SK-N-SH (cell line): ENCODE results near the gene RAP2A. TPM values are rescaled to one million over a fixed set of nuclear protein-coding genes. Genes with fewer than 3 reads are reported as not detected.

Source experiments
- CTCF ChIA-PET: fragments of 300-600, 350-600 bp; formaldehyde crosslinking; extraction: SDS; loops from one replicate; lab custom pipeline; 2021; lab: Yijun Ruan, JAX
- POLR2A ChIA-PET: fragments of 350-600 bp; sonication (Branson Sonifier 250); formaldehyde crosslinking; extraction: SDS; loops from one replicate; lab custom pipeline; 2020; ENCODE audit warnings: antibody characterized with exemption, inconsistent platforms; lab: Yijun Ruan, JAX
- DNase-seq: peaks from one replicate; pipeline ENCODE4 v3.0.0; 2012
- H2AFZ ChIP-seq: fragments of 200-600 bp; sonication (generic); 2 replicates; pipeline ENCODE4 v1.8.1; 2016; ENCODE audit warnings: antibody characterized with exemption, mild to moderate bottlenecking, low read depth
- H3F3A ChIP-seq: fragments of 200-600 bp; sonication (generic); replicated peaks from 2 replicates; pipeline ENCODE3; 2016; ENCODE audit warnings: antibody characterized with exemption, mild to moderate bottlenecking; ENCODE audit not compliant: insufficient read depth
- H3K27ac ChIP-seq, 2 experiments: fragments of 200-500 bp in 1 of 2; fragments of 200-600 bp in 1 of 2; sonication (Bioruptor generic) in 1 of 2; sonication (generic), shearing (Covaris generic) in 1 of 2; 2 replicates each; pipeline versions ENCODE4 v1.5.1 to v1.6.1; 2014 to 2016; ENCODE audit warnings: low read depth in 2 of 2, inconsistent platforms in 1 of 2, low read length in 1 of 2, mild to moderate bottlenecking in 1 of 2, mixed read lengths in 1 of 2
- H3K27me3 ChIP-seq: fragments of 200-600 bp; sonication (generic), shearing (Covaris generic); 2 replicates; pipeline ENCODE4 v1.6.1; 2016; ENCODE audit warnings: mixed run types; ENCODE audit not compliant: insufficient read depth
- H3K36me3 ChIP-seq, 2 experiments: fragments of 200-500 bp in 1 of 2; fragments of 200-600 bp in 1 of 2; sonication (Bioruptor generic) in 1 of 2; sonication (generic) in 1 of 2; replicated peaks in 1 of 2; 2 replicates each; pipeline versions ENCODE3 to v1.5.1; 2014 to 2016; ENCODE audit warnings: low read length in 1 of 2, mild to moderate bottlenecking in 1 of 2; ENCODE audit not compliant: insufficient read depth in 2 of 2, control insufficient read depth in 1 of 2
- H3K4me1 ChIP-seq, 2 experiments: fragments of 200-500 bp in 1 of 2; fragments of 200-600 bp in 1 of 2; sonication (Bioruptor generic) in 1 of 2; sonication (generic), shearing (Covaris generic) in 1 of 2; 2 replicates each; pipeline versions ENCODE4 v1.5.1 to v1.6.1; 2014 to 2016; ENCODE audit warnings: low read depth in 1 of 2, low read length in 1 of 2, mixed run types in 1 of 2; ENCODE audit not compliant: insufficient read depth in 2 of 2, control insufficient read depth in 1 of 2
- H3K4me2 ChIP-seq: fragments of 200-600 bp; sonication (generic), shearing (Covaris generic); 2 replicates; pipeline ENCODE4 v1.6.1; 2017; ENCODE audit warnings: mixed run types
- H3K4me3 ChIP-seq, 2 experiments: fragments of 200-500 bp in 1 of 2; fragments of 200-600 bp in 1 of 2; sonication (Bioruptor generic) in 1 of 2; sonication (generic), shearing (Covaris generic) in 1 of 2; 2 replicates each; pipeline versions ENCODE4 v1.5.1 to v1.8.1; 2014 to 2016; ENCODE audit warnings: low read depth in 2 of 2, inconsistent platforms in 1 of 2, low read length in 1 of 2, mild to moderate bottlenecking in 1 of 2, mixed read lengths in 1 of 2, moderate library complexity in 1 of 2
- H3K79me2 ChIP-seq: fragments of 200-600 bp; sonication (generic); 2 replicates; pipeline ENCODE4 v1.8.1; 2017; ENCODE audit warnings: mild to moderate bottlenecking; ENCODE audit not compliant: insufficient read depth
- H3K9ac ChIP-seq: fragments of 200-600 bp; sonication (generic); 2 replicates; pipeline ENCODE4 v1.6.1; 2017; ENCODE audit warnings: mixed run types
- H3K9me2 ChIP-seq: fragments of 200-600 bp; sonication (generic); 2 replicates; pipeline ENCODE4 v1.6.1; 2017; ENCODE audit warnings: mixed run types
- H3K9me3 ChIP-seq: fragments of 200-600 bp; sonication (generic); 2 replicates; pipeline ENCODE4 v1.6.1; 2017; ENCODE audit warnings: mixed run types, mild to moderate bottlenecking, moderate library complexity
- H4K20me1 ChIP-seq: fragments of 200-600 bp; sonication (generic); 2 replicates; pipeline ENCODE4 v1.6.1; 2017; ENCODE audit warnings: mild to moderate bottlenecking, mixed run types; ENCODE audit not compliant: insufficient read depth
- CHD2 ChIP-seq: fragments of 150-350 bp; IDR thresholded peaks from 2 replicates; pipeline ENCODE4 v1.6.1; 2018; ENCODE audit warnings: low read length; ENCODE audit not compliant: partially characterized antibody
- CTCF ChIP-seq: fragments of 200-600 bp; sonication (generic); IDR thresholded peaks from 2 replicates; pipeline ENCODE4 v1.6.1; 2017; ENCODE audit warnings: antibody characterized with exemption, mild to moderate bottlenecking, moderate library complexity
- ELF1 ChIP-seq: IDR thresholded peaks from 2 replicates; pipeline ENCODE4 v1.4.0; 2012
- EZH2phosphoT487 ChIP-seq: fragments of 200-600 bp; sonication (generic); IDR thresholded peaks from 2 replicates; pipeline ENCODE4 v1.6.1; 2017; ENCODE audit warnings: low read depth, mixed run types, mild to moderate bottlenecking, antibody characterized with exemption, moderate library complexity, borderline replicate concordance
- FOXJ3 ChIP-seq: sonication (generic); formaldehyde crosslinking; IDR thresholded peaks from 2 replicates; pipeline ENCODE4 v1.5.1; 2020; ENCODE audit warnings: mild to moderate bottlenecking, missing genetic modification reagents
- GABPA ChIP-seq: IDR thresholded peaks from 2 replicates; pipeline ENCODE4 v1.4.0; 2012; ENCODE audit warnings: low read depth, mild to moderate bottlenecking
- GATA2 ChIP-seq: sonication (generic); formaldehyde crosslinking; IDR thresholded peaks from 2 replicates; pipeline ENCODE4 v1.5.0; 2020; ENCODE audit warnings: mild to moderate bottlenecking, missing genetic modification reagents
- JUND ChIP-seq: IDR thresholded peaks from 2 replicates; pipeline ENCODE4 v1.4.0; 2012
- MXI1 ChIP-seq: IDR thresholded peaks from 2 replicates; pipeline ENCODE4 v1.6.1; 2012; ENCODE audit warnings: mild to moderate bottlenecking, low read depth, low read length, improper control_type of control experiment
- NFIC ChIP-seq: IDR thresholded peaks from 2 replicates; pipeline ENCODE4 v1.4.0; 2012; ENCODE audit warnings: borderline replicate concordance
- NRF1 ChIP-seq: IDR thresholded peaks from 2 replicates; pipeline ENCODE4 v1.6.1; 2012; ENCODE audit warnings: low read depth, mild to moderate bottlenecking, low read length
- POLR2AphosphoS5 ChIP-seq: IDR thresholded peaks from 2 replicates; pipeline ENCODE4 v1.6.1; 2012; ENCODE audit warnings: low read depth, low read length
- RFX5 ChIP-seq: IDR thresholded peaks from 2 replicates; pipeline ENCODE4 v1.6.1; 2012; ENCODE audit warnings: mild to moderate bottlenecking, improper control_type of control experiment, low read length
- SIN3A ChIP-seq: IDR thresholded peaks from 2 replicates; pipeline ENCODE4 v1.6.1; 2012; ENCODE audit warnings: low read depth, mild to moderate bottlenecking, low read length, moderate library complexity, borderline replicate concordance
- SMC3 ChIP-seq: IDR thresholded peaks from 2 replicates; pipeline ENCODE4 v1.6.1; 2012; ENCODE audit warnings: low read depth, low read length, improper control_type of control experiment
- TAF1 ChIP-seq: IDR thresholded peaks from 2 replicates; pipeline ENCODE4 v1.6.1; 2012; ENCODE audit warnings: low read depth, mild to moderate bottlenecking, low read length, moderate library complexity, borderline replicate concordance
- TEAD4 ChIP-seq: IDR thresholded peaks from 2 replicates; pipeline ENCODE4 v1.4.0; 2012; ENCODE audit warnings: mild to moderate bottlenecking, borderline replicate concordance; ENCODE audit not compliant: insufficient read depth
- USF1 ChIP-seq: IDR thresholded peaks from 2 replicates; pipeline ENCODE4 v1.4.0; 2012; ENCODE audit warnings: low read depth, borderline replicate concordance
- YY1 ChIP-seq: IDR thresholded peaks from 2 replicates; pipeline ENCODE4 v1.4.0; 2012; ENCODE audit warnings: low read depth, mild to moderate bottlenecking
- WGBS: methylation state at CpG from one replicate; pipeline ENCODE4 v1.1.6; 2017; ENCODE audit warnings: low lambda C conversion rate; 5-methylcytosine and 5-hydroxymethylcytosine counted together
- polyA plus RNA-seq, 3 experiments: library from polyadenylated mRNA; depleted of rRNA; stranded (reverse); fragments of >200 nt; gene quantifications; 2 replicates each; pipeline ENCODE4 v1.2.3, GENCODE V29; 2012
- TF ChIP-seq, protein P1 (sequence below): IDR thresholded peaks from 2 replicates; pipeline ENCODE4 v1.4.0; 2012; ENCODE audit warnings: low read depth

The RAP2A gene
- polyA plus RNA-seq, 1 of the 3 experiments (the other 2 are of a cell fraction) = 6.5 TPM

GRCh38 chr13:97432232-97432916 lies 1.6 kb upstream of the RAP2A start:
- Histone ChIP-seq H2AFZ (peak overlapping the region; percentile 45), H4K20me1 (peaks cover 13% of the 10 kb centered on the region; the same call in 1 of the 2 replicates), H3K79me2 (peaks cover 36% of the 10 kb centered on the region), H3K4me2 (peak overlapping the region; percentile 74), H3K4me1 (peaks cover 8 to 18% of the 10 kb centered on the region in 2 experiments; a peak in 3 of 4 replicates), H3K36me3 (peaks cover 3 to 4% of the 10 kb centered on the region in 2 experiments), H3F3A (peaks cover 3% of the 10 kb centered on the region), H3K27ac (peak overlapping the region; percentile 71 to 99), H3K9me3 (no peaks in the 10 kb centered on the region), H3K9ac (peak overlapping the region; percentile 76), H3K27me3 (no peaks in the 10 kb centered on the region), H3K9me2 (no peaks in the 10 kb centered on the region), H3K4me3 (peak overlapping the region; percentile 76 to 87)
- no peak for TF ChIP-seq GATA2 (CRISPR knock-in tag)
- 0 out of 2 replicates have a peak, but pooled peaks have one; percentile 29 for TF ChIP-seq TAF1
- peak; percentile 63; the same call in 1 of the 2 replicates for TF ChIP-seq SIN3A
- TF ChIP-seq POLR2AphosphoS5 = peak; percentile 85
- TF ChIP-seq USF1 = no peak
- peak; percentile 62; the same call in 1 of the 2 replicates for TF ChIP-seq NFIC
- no peak for TF ChIP-seq FOXJ3 (CRISPR knock-in tag)
- TF ChIP-seq, protein P1, sequence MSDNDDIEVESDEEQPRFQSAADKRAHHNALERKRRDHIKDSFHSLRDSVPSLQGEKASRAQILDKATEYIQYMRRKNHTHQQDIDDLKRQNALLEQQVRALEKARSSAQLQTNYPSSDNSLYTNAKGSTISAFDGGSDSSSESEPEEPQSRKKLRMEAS = no peak; the same call in 1 of the 2 replicates
- TF ChIP-seq ELF1 = 0 out of 2 replicates have a peak, but pooled peaks have one; percentile 8
- no peak for TF ChIP-seq SMC3
- no peak for TF ChIP-seq MXI1
- peak; percentile 29; the same call in 1 of the 2 replicates for TF ChIP-seq YY1
- no peak for DNase-seq
- CTCF ChIA-PET = interaction anchor here (0.6 to 2.3 kb wide), 10 partner anchors 14 to 414 kb away, joined by 3 to 11 read pairs (median 3); no protein-coding TSS in a partner anchor
- POLR2A ChIA-PET = interaction anchor here (0.6 to 1.6 kb wide), 4 partner anchors 23 to 322 kb away, joined by 3 to 4 read pairs (median 4); partner anchors contain the start of gene MBNL2
- WGBS = 4% methylated on average over 19 of the region's 19 CpGs

- H3K9me3 ChIP-seq = no peaks in the 10 kb centered on the region
- peak overlapping the region; percentile 100 for H3K9ac ChIP-seq
- peak overlapping the region; percentile 94 to 96 for H3K4me3 ChIP-seq
- H3K27ac ChIP-seq = peak overlapping the region; percentile 99 to 100
- ChIA-PET CTCF (interaction anchor here (0.7 to 2.3 kb wide), 8 partner anchors 10 to 415 kb away, joined by 3 to 11 read pairs (median 4); no protein-coding TSS in a partner anchor), POLR2A (interaction anchor here (0.6 to 1.6 kb wide), 5 partner anchors 23 to 408 kb away, joined by 3 to 4 read pairs (median 3); partner anchors contain the start of gene MBNL2)
- WGBS = 1% methylated on average over 41 of the region's 50 CpGs
- H3F3A ChIP-seq = peaks cover 3% of the 10 kb centered on the region
- H3K27me3 ChIP-seq = no peaks in the 10 kb centered on the region
- no peaks in the 10 kb centered on the region for H3K9me2 ChIP-seq
- peak; percentile 83 for DNase-seq
- H3K4me1 ChIP-seq = peaks cover 16 to 20% of the 10 kb centered on the region in 2 experiments; a peak in 3 of 4 replicates
- peaks cover 9 to 10% of the 10 kb centered on the region in 2 experiments for H3K36me3 ChIP-seq
- peaks cover 43% of the 10 kb centered on the region for H3K79me2 ChIP-seq
- peak overlapping the region; percentile 85 for H2AFZ ChIP-seq
- H3K4me2 ChIP-seq = peak overlapping the region; percentile 97
- peaks cover 13% of the 10 kb centered on the region; the same call in 1 of the 2 replicates for H4K20me1 ChIP-seq
- TF ChIP-seq EZH2phosphoT487 (no peak), RFX5 (peak; percentile 99), GATA2 (CRISPR knock-in tag) (no peak), CTCF (no peak), USF1 (peak; percentile 94), TEAD4 (0 out of 2 replicates have a peak, but pooled peaks have one; percentile 25), JUND (peak; percentile 76), CHD2 (peak; percentile 88), GABPA (peak; percentile 59; the same call in 1 of the 2 replicates), NRF1 (peak; percentile 46)
- TF ChIP-seq, protein P1 = peak; percentile 71
These were observed 847 bp upstream of the RAP2A start for GRCh38 chr13:97432917-97433726.
